PC-3 (cell line): ENCODE results near the gene HCLS1. TPM values are rescaled to one million over a fixed set of nuclear protein-coding genes. Genes with fewer than 3 reads are reported as not detected.

Experiments
- ATAC-seq: fragments of 200-7000 bp; cut with Tn5 transposase; 2 replicates; pipeline ENCODE4 v1.9.1; 2020; ENCODE audit warnings: mild to moderate bottlenecking, moderate library complexity
- BruUV-seq: library from RNA; stranded (reverse); fragments of 400-500 nt; replicated peaks from 2 replicates; lab custom pipeline; 2021; lab: Mats Ljungman, UMichigan
- CTCF ChIA-PET: fragments of 300-600 bp; sonication (Branson Sonifier 250); formaldehyde crosslinking; loops from one replicate; lab custom pipeline; 2022; ENCODE audit warnings: antibody characterized with exemption; lab: Charles Lee
- POLR2A ChIA-PET: fragments of 300-600 bp; sonication (Branson Sonifier 250); formaldehyde crosslinking; loops from one replicate; lab custom pipeline; 2022; ENCODE audit warnings: antibody characterized with exemption; ENCODE audit not compliant: unreplicated experiment; lab: Charles Lee
- DNase-seq: peaks from one replicate; pipeline ENCODE4 v3.0.0-alpha.2; 2015
- H2AFZ ChIP-seq: fragments of 300-600 bp; sonication (generic); 2 replicates; pipeline ENCODE4 v1.6.0; 2016; ENCODE audit warnings: antibody characterized with exemption, low read length
- H3F3A ChIP-seq: fragments of 300-600 bp; sonication (generic); one replicate; pipeline ENCODE4 v1.6.0; 2017; ENCODE audit warnings: antibody characterized with exemption, low read length, control low read depth, mild to moderate bottlenecking; ENCODE audit not compliant: unreplicated experiment
- H3K27ac ChIP-seq: fragments of 300-600 bp; sonication (generic); 2 replicates; pipeline ENCODE4 v1.5.1; 2016; ENCODE audit warnings: mild to moderate bottlenecking, low read length
- H3K27me3 ChIP-seq: fragments of 300-600 bp; sonication (generic); 2 replicates; pipeline ENCODE4 v1.6.1; 2016; ENCODE audit warnings: low read length, mixed read lengths
- H3K36me3 ChIP-seq: fragments of 300-600 bp; sonication (generic); 2 replicates; pipeline ENCODE4 v1.6.1; 2016; ENCODE audit warnings: low read depth, mixed run types, low read length, mixed read lengths
- H3K4me1 ChIP-seq: fragments of 300-600 bp; sonication (generic); 2 replicates; pipeline ENCODE4 v1.5.1; 2016; ENCODE audit warnings: low read length; ENCODE audit not compliant: insufficient read depth
- H3K4me2 ChIP-seq: fragments of 300-600 bp; sonication (generic); 2 replicates; pipeline ENCODE4 v1.6.0; 2016; ENCODE audit warnings: low read length
- H3K4me3 ChIP-seq: fragments of 300-600 bp; sonication (generic); 2 replicates; pipeline ENCODE4 v1.5.1; 2016; ENCODE audit warnings: mild to moderate bottlenecking, low read length, mixed read lengths
- H3K79me2 ChIP-seq: fragments of 300-600 bp; sonication (generic); 2 replicates; pipeline ENCODE4 v1.6.1; 2017; ENCODE audit warnings: low read length, mixed read lengths
- H3K9ac ChIP-seq: fragments of 300-600 bp; sonication (generic); 2 replicates; pipeline ENCODE4 v1.6.0; 2016; ENCODE audit warnings: mild to moderate bottlenecking, low read length
- H3K9me2 ChIP-seq: fragments of 300-600 bp; sonication (generic); replicated peaks from 2 replicates; pipeline ENCODE4 v1.6.1; 2016; ENCODE audit warnings: mixed run types, low read length, mixed read lengths
- H3K9me3 ChIP-seq: fragments of 300-600 bp; sonication (generic); 2 replicates; pipeline ENCODE4 v1.6.1; 2016; ENCODE audit warnings: low read length, mixed read lengths
- H4K20me1 ChIP-seq: fragments of 300-600 bp; sonication (generic); 2 replicates; pipeline ENCODE4 v1.6.1; 2016; ENCODE audit warnings: low read length, mixed read lengths
- EZH2 ChIP-seq: fragments of 300-600 bp; sonication (generic); IDR thresholded peaks from one replicate; pipeline ENCODE4 v1.6.1; 2017; ENCODE audit warnings: antibody characterized with exemption, mild to moderate bottlenecking, low read length; ENCODE audit not compliant: unreplicated experiment
- EZH2phosphoT487 ChIP-seq: fragments of 300-600 bp; sonication (generic); IDR thresholded peaks from 2 replicates; pipeline ENCODE4 v1.6.1; 2018; ENCODE audit warnings: mild to moderate bottlenecking, antibody characterized with exemption, low read length, borderline replicate concordance
- intact Hi-C: fragments of 100-400 bp; cut with micrococcal nuclease; formaldehyde crosslinking; loops from 2 replicates; pipeline ENCODE4 v1.9.0; 2023
- total RNA-seq: library from RNA; depleted of rRNA; stranded (reverse); fragments of >200 nt; gene quantifications from 2 replicates; pipeline ENCODE4 v1.2.3, GENCODE V29; 2014
- TF ChIP-seq, protein P1 (sequence below): fragments of 300-600 bp; sonication (generic); conservative IDR thresholded peaks from 2 replicates; pipeline ENCODE4 v1.5.1; 2017; ENCODE audit warnings: antibody characterized with exemption, low read depth, mild to moderate bottlenecking, low read length

HCLS1 gene
- total RNA-seq, 1 experiment from 2014 or later = 5.8 TPM

DNA sequence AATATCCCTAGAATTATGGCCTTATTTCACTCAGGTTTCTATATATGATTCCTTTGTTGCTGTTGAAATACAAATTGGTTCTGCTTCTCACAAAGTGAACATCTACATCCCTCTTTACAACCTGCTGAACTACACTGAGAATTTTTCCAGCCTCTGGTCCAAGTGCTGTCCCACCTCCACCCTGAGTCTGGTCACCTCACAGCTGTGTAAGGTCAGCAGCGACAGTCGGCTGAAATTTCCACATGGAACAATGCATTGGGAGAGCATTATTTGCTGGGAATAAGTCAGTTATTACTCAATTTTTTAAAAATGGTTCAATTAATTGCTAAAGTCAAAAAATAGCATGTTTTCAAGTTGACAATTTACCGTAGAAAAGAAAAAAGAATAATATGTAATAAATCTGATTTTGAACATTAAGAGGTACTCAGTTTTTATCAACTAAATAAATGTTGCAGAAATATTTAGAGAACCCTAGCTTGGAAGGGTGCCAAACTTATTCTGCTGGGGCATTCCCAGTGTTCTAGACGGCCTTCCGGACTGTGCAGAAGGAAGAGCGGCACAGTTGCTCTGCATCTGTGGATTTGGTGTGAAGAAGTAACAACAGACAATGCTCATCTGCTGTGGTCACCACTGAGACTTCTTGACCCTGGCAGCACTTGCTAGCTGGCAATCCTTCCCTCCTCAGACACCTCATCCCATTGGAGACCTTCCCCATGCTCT is 1.8 kb downstream of the HCLS1 start:
- no TSS peak for BruUV-seq
- Histone ChIP-seq H2AFZ (no peak overlapping the region), H3K27ac (no peak overlapping the region), H3K9ac (no peak overlapping the region), H3K4me3 (no peak overlapping the region), H3K9me3 (no peaks in the 10 kb centered on the region), H3F3A (no peaks in the 10 kb centered on the region), H3K4me2 (no peak overlapping the region), H3K4me1 (no peaks in the 10 kb centered on the region), H4K20me1 (no peaks in the 10 kb centered on the region), H3K9me2 (no peaks in the 10 kb centered on the region), H3K79me2 (no peaks in the 10 kb centered on the region), H3K36me3 (peaks cover 5% of the 10 kb centered on the region), H3K27me3 (no peaks in the 10 kb centered on the region)
- intact Hi-C loops = no loop called here
- POLR2A ChIA-PET = no interaction called here
- ATAC-seq = no peak
- TF ChIP-seq EZH2 (no peak), EZH2phosphoT487 (no peak)
- TF ChIP-seq, protein P1, sequence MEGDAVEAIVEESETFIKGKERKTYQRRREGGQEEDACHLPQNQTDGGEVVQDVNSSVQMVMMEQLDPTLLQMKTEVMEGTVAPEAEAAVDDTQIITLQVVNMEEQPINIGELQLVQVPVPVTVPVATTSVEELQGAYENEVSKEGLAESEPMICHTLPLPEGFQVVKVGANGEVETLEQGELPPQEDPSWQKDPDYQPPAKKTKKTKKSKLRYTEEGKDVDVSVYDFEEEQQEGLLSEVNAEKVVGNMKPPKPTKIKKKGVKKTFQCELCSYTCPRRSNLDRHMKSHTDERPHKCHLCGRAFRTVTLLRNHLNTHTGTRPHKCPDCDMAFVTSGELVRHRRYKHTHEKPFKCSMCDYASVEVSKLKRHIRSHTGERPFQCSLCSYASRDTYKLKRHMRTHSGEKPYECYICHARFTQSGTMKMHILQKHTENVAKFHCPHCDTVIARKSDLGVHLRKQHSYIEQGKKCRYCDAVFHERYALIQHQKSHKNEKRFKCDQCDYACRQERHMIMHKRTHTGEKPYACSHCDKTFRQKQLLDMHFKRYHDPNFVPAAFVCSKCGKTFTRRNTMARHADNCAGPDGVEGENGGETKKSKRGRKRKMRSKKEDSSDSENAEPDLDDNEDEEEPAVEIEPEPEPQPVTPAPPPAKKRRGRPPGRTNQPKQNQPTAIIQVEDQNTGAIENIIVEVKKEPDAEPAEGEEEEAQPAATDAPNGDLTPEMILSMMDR = no peak
- DNase-seq = no peak
- CTCF ChIA-PET = no interaction called here

DNA sequence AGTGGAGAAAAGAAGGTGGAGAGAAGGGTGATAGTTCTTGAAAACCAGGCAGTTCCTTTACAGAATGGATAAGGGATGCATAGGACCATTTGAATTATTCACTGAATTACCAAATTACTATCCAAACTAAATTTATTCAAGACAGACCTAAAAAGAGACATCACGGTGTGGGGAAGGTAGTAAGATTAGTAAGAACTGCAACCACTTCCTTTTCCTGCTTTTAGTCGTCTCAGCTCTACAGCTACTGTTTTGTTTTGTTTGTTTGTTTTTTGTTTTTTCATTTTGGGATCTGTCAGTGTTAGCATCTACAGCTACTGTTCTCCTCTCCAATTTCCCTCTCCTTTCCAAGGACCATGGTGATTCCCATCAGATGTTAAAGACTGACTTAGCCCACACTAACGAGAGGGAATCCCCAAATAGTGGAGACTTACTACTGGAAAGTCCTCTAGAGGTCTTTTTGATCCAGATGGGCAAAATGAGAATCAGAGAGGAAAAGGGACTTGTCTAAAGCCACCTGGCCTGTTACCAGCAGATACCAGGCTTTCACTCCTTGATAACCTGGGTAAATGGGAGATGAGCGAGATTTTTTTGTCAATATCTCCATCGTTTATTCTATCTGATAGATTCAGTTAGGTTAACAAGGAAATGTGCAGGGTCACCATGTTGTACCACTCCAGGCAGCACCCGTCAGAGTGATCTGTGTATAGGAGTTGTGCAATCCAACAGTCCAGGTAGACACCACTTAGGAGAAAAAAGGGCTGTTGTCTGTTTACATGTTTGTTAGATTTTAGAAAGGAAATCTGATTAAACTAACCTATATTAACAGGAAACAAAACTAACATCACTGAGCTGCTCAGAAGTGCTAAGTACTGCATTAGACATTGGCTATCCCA is 6.0 kb downstream of the HCLS1 start:
- H3K79me2 ChIP-seq = no peaks in the 10 kb centered on the region
- peaks cover 4% of the 10 kb centered on the region; the same call in 1 of the 2 replicates for H3K4me1 ChIP-seq
- intact Hi-C loops = no loop called here
- H3K36me3 ChIP-seq = no peaks in the 10 kb centered on the region
- H3K27ac ChIP-seq = no peak overlapping the region
- POLR2A ChIA-PET = no interaction called here
- DNase-seq (no peak), ATAC-seq (no peak)
- H2AFZ ChIP-seq = no peak overlapping the region
- H3K4me2 ChIP-seq = no peak overlapping the region
- TF ChIP-seq, protein P1 = no peak
- no peak for TF ChIP-seq EZH2phosphoT487
- no peak for TF ChIP-seq EZH2
- no peak overlapping the region for H3K4me3 ChIP-seq
- no peaks in the 10 kb centered on the region for H3K9me3 ChIP-seq
- CTCF ChIA-PET = no interaction called here
- no peaks in the 10 kb centered on the region for H3K27me3 ChIP-seq
- no TSS peak for BruUV-seq
- H3K9me2 ChIP-seq = no peaks in the 10 kb centered on the region
- no peaks in the 10 kb centered on the region for H3F3A ChIP-seq
- no peaks in the 10 kb centered on the region for H4K20me1 ChIP-seq
- no peak overlapping the region for H3K9ac ChIP-seq
